GM19395 (cell line): Measurements from ENCODE around the gene ARL2BP.
"Not testable (repeated sequence)": the region's sequence is repeated elsewhere in the genome, so short reads cannot be mapped to it uniquely, and the experiment has no call there.

Source experiments
- ATAC-seq: cut with Tn5 transposase; IDR thresholded peaks from one replicate; pipeline ENCODE4 v1.9.1; 2021; ENCODE audit warnings: mild to moderate bottlenecking, moderate library complexity; ENCODE audit not compliant: unreplicated experiment

The ARL2BP gene

DNA sequence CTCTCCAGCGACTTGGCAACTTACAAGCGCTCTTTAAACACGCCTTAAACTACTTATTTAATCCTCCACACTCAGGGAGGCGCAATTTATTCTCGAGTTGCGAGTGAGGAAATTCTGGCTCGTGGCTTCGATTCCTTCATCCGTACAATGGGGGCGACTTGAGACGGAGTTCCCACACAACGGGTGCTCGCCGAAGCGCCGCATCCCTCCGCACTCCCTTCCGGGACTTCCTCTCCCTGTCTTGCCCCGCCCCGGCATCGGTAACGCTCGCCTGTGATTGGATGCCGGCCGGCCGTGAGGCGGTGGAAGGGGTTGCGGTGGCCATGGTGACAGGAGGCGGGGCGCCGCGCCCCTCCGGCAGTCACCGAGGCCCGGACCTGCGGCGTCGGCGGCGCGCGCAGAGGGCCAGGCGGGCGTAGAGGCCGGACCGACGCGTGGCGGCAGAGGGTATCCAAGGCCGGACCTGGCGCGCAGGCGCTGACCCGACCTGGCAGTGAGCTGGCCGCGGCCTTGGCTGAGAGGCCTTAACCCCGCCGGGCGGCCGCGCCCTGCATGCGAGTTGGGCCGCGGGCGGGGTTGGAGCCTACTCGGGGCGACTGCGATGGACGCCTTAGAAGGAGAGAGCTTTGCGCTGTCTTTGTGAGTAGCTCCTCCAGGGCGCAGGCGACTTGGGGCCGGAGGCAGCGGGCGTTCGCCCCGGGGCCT lies at the start of gene ARL2BP:
TSS of gene ARL2BP (plus strand) at position 493 of the 705 bp plus-strand sequence. CDS start at position 602, 109 bp downstream.
- ATAC-seq, result peak; percentile 92

DNA sequence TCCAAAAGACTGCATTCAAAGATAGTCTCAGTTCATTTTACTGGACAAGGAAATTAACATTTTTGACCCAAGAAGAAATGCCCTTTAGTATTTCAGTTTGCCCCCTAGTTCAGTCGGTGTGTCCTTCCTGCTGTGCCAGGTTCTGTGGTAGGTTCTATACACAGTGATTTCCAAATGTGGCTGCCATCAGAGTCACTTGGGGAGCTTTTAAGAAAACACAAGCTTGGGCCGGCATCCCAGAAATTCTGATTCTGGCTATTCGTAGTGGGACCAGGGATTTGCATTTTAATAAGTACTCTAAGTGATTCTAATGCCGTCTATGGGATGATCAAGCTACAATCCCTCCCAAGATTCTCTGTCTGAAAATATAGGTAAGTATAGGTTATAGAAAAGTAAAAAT lies 48.8 kb upstream of the ARL2BP start:
- no peak for ATAC-seq

DNA sequence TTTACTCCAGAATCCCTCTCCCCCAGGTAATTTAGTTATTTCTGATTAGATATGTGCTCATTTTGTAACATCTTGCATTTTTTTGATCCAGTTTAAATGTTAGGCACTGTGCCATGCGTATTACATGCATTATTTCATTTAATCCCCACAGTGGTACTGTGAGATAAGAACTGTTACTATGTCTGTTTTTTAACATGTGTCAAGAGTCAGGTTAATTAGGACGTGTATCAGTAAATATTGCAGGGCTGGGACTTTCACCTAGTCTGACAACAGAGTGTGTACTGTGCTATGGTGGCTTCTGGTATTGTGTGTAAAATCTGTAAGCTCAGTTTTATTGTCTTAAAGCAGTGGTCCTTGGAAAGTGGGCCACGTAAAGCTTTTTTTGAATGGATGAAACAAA lies 48.3 kb upstream of the ARL2BP start:
- no peak for ATAC-seq

DNA sequence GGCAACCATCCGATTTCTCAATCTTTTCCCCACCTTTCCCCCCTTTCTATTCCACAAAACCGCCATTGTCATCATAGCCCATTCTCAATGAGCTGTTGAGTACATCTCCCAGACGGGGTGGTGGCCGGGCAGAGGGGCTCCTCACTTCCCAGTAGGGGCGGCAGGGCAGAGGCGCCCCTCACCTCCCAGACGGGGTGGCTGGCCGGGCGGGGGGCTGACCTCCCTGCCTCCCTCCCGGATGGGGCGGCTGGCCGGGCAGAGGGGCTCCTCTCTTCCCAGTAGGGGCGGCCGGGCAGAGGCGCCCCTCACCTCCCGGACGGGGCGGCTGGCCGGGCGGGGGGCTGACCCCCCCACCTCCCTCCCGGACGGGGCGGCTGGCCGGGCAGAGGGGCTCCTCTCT lies 44.7 kb upstream of the ARL2BP start:
- ATAC-seq, result not testable (repeated sequence)

DNA sequence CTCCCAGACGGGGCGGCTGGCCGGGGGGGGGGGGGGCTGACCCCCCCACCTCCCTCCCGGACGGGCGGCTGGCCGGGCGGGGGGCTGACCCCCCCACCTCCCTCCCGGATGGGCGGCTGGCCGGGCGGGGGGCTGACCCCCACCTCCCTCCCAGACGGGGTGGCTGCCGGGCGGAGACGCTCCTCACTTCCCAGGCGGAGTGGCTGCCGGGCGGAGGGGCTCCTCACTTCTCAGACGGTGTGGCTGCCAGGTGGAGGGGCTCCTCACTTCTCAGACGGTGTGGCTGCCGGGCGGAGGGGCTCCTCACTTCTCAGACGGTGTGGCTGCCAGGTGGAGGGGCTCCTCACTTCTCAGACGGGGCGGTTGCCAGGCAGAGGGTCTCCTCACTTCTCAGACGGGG lies 44.1 kb upstream of the ARL2BP start:
- ATAC-seq, result not testable (repeated sequence)

DNA sequence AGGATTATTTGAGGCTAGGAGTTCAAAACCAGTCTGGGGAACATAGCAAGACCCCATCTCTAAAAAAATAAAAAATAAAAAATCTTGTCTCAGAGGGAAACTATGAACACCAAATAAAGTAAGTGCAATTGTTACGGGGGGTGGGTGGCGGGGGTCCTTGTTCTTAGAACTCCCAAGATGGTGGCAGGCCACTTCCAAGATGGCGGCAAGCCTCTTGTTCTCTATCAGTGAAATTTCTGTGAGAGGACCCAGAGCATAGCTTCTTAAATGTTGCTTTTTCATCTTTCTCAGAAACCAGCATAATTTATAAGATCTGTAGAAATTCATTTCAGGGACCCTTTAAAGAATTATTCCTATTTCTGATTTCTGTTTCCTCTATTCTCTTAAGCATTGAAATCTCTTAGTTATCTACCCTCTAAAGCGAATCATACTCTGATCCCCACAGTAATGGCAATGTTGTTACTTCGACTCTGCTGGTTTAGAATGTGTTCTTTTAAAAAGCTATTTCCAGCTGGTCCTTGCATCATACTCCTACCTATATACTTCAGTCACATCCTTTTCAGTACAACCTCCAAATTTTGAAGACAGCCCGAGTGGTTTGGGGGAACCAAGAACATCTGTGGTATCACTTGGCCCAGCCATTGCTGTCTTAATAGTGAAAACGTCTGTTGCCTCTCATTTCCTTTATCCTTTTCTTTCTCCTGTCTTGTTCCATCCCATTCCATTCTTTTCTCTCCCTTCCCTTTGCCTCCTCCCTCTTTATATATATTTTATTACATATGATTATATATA lies 42.8 kb upstream of the ARL2BP start:
- ATAC-seq, result no peak

DNA sequence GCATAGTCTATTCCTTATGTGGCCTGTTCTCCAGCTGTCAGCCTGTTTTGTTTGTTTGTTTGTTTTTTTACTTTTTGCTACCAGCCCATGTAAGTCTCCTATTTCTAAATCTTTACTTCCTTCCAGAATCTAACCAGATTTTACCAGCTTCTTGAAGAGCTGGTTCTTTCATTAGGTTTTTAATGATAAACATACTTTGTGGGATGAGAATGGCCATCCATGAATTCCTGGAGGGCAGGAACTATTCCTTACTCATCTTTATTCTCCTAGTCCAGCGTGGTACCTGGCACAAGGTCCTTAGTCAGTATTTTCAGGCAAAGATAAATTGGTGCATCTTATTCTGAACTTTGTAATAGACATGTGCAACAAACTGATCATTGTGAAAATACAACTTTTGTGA lies 41.6 kb upstream of the ARL2BP start:
- no peak for ATAC-seq

DNA sequence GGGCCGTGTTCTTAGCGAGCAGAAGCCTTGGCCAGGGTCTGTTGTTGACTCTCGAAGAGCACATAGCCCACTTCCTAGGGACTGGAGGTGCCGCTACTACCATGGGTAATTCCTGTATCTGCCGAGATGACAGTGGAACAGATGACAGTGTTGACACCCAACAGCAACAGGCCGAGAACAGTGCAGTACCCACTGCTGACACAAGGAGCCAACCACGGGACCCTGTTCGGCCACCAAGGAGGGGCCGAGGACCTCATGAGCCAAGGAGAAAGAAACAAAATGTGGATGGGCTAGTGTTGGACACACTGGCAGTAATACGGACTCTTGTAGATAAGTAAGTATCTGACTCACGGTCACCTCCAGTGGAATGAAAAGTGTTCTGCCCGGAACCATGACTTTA lies 40.4 kb upstream of the ARL2BP start:
- ATAC-seq, result no peak

DNA sequence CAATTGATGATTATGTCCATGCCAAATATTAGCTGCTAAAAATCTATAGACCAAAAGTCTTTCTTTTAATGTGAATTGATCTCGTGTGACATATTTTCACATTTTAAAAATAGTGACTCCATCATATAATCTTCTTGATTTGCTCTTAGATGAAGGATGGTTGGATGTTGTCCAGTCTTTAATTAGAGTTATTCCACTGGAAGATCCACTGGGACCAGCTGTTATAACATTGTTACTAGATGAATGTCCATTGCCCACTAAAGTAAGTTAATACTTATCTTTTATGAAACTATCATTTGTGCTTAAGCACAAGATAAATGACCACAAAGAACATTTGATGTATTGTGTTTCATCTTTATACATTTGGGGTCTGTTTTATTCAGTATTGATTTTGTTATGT lies 36.1 kb upstream of the ARL2BP start:
- no peak for ATAC-seq

DNA sequence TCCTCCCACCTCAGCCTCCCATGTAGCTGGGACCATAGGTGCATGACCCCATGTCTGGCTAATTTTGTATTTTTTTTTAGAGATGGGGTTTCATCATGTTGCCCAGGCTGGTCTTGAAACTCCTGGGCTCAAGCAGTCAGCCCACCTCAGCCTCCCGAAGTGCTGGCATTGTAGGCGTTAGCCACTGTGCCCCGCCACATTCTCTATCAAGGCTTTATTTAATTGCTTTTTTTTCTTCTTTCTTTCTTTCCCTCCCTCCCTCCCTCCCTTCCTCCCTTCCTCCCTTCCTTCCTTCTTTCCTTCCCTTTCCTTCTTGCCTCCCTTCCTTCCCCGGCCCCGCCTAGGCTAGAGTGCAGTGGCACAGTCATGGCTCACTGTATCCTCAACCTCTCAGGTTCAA lies 35.3 kb upstream of the ARL2BP start:
- no peak for ATAC-seq

DNA sequence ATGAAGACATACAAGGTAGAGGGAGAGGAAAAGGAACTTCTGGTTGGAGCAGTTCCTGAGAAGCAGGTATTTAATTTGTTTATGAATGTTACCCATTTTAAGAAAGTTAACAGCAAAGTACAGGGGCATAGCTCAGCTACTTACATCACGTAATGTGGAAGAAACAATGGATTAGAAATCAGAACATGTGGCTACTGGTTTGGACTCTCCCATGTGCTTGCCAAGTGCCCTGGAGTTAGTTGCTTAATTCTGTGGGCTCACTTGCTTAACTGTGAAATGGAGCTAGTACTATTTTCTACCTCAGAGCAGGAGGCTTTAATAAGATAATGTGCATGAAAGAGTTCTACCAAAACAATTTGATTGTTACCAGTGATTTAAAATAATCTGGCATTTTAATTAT lies 31.6 kb upstream of the ARL2BP start:
- ATAC-seq, result no peak

DNA sequence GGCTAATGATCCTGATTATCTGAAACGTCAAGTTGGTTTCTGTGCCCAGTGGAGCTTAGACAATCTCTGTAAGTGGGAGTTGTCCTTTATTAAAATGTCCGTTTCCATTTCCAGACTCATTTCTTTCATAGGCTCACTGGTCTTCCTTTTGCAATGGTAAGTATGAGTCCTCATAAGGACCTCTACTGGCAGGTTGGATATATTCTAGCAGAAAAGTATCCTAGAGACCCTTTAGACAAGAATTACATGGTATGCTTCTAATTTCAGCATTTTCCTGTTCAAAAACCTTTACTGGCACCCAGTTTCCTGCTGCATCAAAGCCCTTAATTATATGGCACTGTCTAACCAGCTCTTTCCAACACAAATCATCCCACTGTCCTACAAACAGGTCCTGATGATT lies 28.1 kb upstream of the ARL2BP start:
- ATAC-seq, result no peak

DNA sequence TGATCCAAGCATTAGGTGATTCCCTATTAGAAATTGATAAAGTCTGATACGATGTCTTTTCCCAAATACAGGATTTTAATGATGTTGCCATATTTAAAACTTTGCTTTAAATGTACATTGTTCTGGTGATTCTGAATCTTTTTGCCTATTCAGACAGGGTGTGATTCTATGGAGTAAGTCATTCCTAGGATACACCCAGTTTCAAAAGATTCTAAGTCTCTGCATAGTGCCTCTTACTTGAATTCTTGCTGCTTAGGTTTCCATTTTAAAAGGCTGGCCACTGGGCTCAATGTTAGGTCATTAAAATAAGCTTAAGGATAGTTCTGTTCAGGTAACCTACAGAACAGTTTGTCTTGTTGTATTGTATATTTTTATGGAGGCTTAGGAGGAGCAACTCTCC lies 22.0 kb upstream of the ARL2BP start:
- ATAC-seq, result no peak

DNA sequence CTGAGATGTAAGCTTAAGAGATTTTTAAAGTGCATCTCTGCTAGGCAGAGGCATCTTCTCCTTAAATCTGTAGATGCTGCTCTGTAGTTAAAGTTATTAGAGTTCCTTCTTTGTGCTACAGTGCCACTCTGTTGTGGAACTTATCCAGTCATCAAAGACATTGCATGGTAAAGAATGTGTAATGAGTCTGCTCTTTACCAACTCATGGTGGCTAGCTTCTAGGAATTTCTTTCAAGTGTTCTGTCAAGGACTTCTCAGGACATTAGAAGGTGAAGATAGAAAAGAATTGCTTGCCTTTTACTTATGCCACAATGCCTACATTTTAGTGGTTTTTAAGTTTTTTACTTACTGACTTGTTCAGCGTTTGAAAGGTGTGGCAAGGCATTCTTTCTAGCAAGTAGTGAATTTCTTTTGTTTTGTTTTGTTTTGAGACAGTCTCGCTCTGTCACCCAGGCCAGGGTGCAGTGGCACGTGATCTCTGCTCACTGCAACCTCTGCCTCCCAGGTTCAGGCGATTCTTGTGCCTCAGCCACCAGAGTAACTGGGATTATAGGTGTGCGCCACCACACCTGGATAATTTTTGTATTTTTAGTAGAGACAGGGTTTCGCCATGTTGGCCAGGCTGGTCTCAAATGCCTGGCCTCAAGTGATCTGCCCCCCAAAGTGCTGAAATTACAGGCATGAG lies 20.3 kb upstream of the ARL2BP start:
- ATAC-seq, result no peak

DNA sequence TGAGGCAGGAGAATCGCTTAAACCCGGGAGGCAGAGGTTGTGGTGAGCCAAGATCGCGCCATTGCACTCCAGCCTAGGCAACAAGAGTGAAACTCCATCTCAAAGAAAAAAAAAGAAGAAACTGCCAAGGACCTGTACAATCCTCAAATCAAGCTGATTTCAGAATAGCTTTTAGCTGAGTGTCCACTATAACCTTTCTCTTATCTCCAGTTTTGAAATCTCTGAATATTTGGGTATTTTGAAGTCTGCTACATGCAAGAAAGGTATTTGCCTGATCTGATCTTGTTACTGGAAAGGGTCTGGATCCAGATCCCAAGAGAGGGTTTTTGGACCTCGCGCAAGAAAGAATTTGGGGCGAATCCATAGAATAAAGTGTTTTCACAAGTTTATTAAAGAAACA lies 19.1 kb upstream of the ARL2BP start:
- no peak for ATAC-seq

DNA sequence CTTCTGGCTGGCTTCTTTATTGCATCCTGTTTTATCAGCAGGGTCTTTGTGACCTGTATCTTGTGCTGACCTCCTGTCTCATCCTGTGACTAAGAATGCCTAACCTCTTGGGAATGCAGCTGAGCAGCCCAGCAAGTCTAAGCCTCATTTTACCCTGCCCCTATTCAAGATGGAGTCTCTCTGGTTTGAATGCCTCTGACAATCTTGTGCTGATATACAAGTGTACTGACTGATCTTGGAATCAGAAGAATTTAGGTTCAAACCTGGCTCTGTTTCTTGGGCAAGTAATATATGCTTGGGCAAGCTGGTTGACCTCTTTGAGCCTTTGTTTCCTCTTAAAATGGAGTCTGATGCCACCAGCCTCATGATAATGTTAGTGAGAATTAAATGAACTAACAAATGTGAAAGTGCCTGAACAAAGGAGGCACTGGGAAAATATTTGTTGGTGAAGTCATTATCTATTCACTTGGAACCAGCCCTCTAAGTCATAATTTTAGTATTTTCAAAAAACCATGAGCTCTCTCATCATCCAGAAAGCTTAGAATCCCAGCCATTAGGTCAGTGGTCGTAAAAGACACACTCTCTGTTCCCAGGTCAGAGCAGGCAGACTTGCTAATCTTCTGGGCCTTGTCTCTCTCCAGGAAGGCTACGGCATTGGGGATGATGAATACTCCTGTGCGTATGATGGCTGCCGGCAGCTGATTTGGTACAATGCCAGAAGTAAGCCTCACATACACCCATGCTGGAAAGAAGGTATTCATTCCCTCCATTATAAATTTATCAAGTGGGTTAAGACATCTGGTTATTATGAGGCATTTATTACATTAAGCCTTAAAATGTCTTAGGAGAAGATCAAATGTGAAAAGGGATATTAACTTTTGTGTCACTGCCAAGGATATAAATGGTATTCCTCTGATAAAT lies 18.1 kb upstream of the ARL2BP start:
- no peak for ATAC-seq

DNA sequence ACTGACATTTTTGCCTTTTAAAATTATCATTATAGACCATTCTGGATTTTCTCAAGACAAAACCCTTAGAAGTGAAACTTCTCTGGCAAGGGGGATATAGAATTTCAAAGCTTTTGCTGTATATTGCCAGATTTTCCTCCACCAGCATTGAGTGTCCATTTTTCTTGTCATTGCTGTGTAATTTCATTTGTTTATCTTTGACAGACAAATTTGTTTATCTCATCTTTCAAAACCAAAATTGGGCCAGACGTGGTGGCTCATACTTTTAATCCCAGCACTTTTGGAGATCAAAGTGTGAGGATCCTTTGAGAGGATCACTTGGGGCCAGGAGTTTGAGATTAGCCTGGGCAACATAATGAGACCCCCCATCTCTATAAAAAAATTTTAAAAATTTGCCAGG lies 16.0 kb upstream of the ARL2BP start:
- ATAC-seq, result no peak

DNA sequence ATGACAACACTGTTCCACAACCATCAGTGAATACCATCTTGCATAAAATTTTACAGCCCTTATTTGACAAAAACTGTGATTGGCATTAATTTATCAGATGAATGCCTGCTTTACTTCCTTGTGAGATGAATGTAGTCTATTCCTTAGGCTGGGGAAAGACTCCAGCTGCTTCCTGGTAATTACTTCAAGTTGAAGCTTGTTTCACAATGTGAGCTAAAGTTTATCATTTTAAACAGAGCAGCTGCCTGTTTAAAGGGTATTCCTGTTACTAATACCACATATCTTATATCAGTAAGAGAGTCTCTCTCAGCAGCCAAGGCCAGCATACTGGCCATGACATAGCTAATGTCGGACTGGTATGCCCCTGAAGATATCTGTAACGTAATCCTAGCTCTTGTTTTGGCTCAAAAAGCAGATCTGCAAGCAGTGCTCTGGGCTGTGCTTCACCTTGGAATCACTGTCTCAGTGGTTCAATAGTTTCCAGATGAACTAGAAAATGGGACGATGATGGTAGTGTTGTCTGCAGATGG lies 13.2 kb upstream of the ARL2BP start:
- no peak for ATAC-seq

DNA sequence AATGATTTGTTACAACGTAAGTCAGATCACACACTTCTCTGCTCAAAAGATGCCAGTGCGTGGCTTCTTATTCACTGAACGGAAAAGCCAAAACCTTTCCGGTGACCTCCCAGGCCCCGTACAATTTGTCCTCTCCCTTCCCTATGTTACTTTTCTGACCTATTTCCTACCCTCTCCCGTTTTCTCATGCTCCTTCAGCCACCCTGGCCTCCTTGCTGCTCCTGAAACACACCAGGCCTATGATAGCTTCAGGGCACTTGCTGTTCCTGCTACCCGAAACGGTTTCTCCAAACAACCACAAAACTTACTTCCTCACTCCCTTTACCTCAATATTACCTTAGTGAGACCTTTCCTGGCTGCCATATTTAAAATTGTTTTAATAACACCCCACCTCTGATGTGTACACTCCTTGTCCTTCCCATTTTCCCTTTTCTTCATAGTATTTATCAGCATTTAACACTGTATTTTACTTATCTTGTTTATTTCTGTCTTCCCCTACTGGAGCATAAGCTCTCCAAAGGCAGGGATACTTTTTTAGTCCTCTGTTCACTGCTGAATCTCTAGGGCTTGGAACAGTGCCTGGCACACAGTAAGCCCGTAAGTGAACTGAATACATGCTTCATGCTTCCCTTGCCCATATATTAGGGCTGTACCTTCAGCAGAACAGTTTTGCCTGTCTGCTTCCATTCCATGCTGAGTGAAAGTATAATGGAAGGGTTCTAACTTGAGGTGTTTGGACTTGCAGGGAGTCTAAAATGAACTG lies 10.9 kb upstream of the ARL2BP start:
- ATAC-seq, result no peak

DNA sequence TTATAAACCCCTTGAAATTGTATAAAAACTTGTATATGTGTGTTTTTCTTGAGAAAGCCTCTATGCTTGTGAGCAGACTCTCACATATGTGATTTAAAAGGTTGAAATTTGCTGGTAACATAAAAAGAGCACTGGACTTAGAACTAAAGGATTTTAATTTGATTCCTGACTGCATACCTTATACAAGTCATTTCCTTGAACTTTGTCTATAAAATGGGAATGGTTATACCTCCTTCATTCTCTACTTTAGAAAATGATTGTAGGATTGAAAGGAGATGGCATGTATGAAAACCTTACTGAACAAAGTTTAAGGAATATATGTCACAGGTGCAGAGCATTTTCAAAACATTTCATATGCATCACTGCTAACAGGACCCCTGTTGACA lies 10.4 kb upstream of the ARL2BP start:
- ATAC-seq, result no peak
